ENCODE measurements around the gene PARP11. TPM values are rescaled to one million over a fixed set of nuclear protein-coding genes. Genes with fewer than 3 reads are reported as not detected.

The PARP11 gene
- total and polyA plus RNA-seq, 2 of the 8 experiments (the other 6 are each of a cell fraction or from before 2014, with no cell fraction given) = 4.2 to 13.3 TPM

DNA sequence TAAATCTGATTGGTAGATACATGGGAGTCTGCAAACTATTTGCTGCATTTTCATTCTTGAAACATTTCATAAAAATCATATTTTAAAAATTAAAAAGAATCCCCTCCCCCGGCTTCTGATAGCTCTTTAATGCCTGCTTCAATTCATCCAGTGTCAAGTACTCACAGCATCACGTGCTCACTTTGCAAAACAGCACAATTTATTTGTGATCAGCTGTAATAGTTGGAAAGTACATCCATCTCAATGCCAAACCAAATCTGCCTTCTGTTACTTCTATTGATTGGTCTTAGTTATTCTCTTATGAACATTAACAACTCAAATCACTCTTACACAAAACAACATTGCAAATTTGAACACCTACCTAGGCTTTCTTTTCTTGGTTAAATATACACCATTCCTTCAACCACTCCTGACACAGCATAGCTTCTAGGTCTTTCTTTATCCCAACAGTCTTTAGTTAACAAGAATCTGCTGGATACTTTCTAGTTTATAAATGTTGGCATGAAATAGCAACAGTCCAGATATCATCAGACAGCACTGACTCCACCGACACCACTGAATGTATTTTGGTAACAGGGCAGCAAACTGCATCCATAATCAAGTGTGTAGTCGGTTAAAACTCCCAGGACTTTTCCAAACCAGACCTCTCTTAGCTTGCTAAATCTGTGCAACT lies 58.0 kb downstream of the PARP11 start (continued):
- TF ChIP-seq SAP30 (IDR thresholded peaks at IDR 0.05; ENCODE audit: insufficient read depth, insufficient replicate concordance, low read length) = no peak
- TF ChIP-seq CHD2 (IDR thresholded peaks at IDR 0.05; ENCODE audit: low read length) = no peak
- no peak for TF ChIP-seq CHD1 (IDR thresholded peaks at IDR 0.05; ENCODE audit: low read depth, low read length)
